Stimulated activated CD4-positive, alpha-beta T cell treated with anti-CD3 and anti-CD28 coated beads, Interleukin-15, amount 100 ng/mL, for 48 hours (primary cell): ENCODE measurements around the gene ZBTB8A.
"Not testable (repeated sequence)": the region's sequence is repeated elsewhere in the genome, so short reads cannot be mapped to it uniquely, and the experiment has no call there.

Experiments
- DNase-seq, 2 donors: peaks; one replicate each; pipeline ENCODE4 v3.0.0-alpha.2; 2020; ENCODE audit warnings: low read depth in 2 of 2

The ZBTB8A gene

DNA sequence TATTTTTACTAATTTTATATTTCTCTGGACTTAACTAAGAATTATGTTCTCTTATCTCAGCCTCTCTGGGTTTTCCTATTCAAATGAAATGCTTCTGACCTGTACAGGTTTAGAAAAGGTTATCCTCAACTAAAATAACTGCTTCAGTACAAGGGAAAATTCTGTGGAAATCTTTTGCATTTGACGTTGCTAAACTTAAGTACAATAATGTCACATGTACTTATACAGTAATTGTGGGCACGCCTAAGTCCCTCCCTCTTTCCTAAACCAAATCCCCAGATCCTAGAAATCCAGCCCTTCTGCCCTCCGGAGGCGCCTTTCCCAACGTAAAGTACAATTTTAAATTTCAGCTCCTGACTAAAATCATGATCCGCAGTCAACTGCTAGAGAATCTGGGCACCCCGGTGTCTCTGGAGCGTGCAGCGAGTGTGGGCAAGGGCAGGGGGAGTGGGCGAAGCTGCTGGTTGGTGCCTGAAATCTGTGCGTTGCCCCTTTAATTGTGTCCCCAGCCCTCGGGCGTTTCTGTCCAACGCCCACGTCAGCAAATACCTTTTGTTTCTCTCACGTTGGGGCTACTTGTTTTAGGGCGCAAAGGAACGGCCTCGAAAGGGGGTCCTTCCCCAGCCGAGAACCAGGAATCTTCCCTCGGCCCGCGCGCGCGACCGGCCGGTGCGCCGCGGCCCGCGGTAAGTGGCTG, at the start of gene ZBTB8A:
TSS of gene ZBTB8A (plus strand) at position 541 of the 697 bp plus-strand sequence. CDS start 53,505 bp downstream, outside the sequence.
- DNase-seq: peak in 1 of 2 donors; percentile 9

DNA sequence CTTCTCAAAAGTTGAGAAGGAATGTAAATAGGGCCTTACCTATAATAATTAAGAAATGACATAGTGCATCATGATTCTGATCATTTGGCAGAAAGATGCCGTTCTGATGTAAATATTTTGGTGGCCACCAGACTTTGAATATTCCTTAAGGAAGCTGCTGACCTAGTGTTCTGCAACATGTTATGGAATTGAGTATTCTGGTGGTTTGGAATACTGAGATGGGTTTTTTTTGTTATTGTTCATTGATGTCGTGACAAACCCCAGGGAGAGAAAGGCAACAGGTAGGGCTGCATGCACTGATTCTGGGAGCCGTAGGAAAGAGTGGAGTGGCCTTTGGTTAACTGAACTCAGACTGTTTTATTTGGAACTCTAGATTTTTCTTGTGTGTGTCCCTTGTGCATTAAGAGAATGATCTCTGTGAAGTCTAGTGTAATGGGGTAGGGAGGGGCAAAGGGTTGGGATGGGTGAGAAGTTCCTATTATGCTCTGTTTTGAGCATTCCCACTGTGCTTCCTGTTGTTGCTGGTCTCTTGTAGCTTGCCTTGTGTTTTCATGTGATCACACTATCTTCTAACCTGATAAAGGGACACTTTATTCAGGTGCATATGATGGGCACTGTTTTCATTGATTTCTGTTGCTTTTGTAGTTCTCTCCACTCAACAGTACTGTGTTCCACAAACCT, 49.3 kb upstream of the ZBTB8A start:
- DNase-seq: no peak

- no peak for DNase-seq
Measured at GRCh38 chr1:32491386-32491785, 47.8 kb upstream of the ZBTB8A start.

GRCh38 chr1:32494196-32494595, 45.0 kb upstream of the ZBTB8A start:
- DNase-seq: no peak

GRCh38 chr1:32494711-32495337, 44.4 kb upstream of the ZBTB8A start:
- DNase-seq: no peak

GRCh38 chr1:32496127-32496526, 43.1 kb upstream of the ZBTB8A start:
- DNase-seq: no peak

- DNase-seq: no peak
Measured at GRCh38 chr1:32498751-32499150, 40.5 kb upstream of the ZBTB8A start.

DNA sequence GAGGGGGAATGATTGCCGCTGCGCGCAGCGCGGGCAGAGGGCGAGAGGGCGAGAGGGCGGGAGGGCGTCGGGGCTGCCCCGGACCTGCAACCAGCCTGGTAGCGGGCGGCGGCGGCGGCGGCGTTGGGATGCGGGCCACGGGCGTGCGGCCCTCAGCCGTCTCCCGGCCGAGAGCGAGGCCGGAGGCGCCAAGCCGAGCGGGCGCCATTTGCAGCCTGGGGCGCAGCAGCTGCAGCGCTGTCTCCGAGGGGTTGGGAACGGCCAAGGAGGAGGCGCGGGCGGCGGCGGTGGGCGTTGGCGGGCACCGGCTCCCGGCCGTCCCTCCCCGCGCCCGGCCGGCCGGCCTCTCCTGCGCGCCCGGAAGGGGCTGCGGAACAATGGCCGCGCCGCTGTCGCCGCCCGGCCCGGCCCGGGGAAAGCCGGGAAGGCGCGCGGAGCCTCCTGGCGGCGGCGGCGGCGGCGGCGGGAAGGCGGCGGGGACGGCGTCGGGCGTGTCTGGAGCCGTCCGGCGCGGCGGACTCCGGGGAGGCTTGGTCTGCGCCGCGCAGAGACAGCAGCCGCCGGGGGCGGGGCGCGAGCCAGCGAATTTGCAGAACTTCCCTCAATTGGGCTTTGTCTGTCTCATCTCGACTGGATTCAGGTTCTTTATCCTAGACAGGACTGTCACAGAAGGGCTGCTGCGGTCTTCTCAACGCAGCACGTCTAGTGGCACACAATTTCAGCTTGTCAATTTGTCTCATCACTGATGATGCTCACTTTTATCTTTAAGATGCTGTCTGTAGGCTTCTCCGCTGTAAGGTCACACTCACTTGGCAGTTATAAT, 38.6 kb upstream of the ZBTB8A start:
- DNase-seq: peak in 1 of 2 donors; percentile 11

DNA sequence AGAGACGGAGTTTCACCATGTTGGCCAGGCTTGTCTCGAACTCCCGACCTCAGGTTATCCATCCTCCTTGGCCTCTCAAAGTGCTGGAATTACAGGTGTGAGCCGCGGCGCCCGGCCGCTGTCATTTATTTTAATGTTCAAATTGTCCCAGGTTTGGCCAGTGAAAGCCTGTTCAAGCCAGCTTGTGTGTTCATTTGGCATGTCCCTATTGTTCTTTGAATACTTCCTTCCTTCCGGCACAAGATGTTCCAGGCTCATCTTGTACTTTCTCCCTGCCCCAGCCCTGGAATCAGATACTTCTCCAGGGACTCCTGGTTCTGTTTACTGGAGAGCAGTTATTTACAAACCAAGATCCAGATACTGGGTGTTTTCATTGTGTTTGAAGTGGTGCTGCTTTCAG, 37.4 kb upstream of the ZBTB8A start:
- DNase-seq: no peak

- DNase-seq: no peak
Measured at GRCh38 chr1:32503153-32503552, 36.1 kb upstream of the ZBTB8A start.

DNA sequence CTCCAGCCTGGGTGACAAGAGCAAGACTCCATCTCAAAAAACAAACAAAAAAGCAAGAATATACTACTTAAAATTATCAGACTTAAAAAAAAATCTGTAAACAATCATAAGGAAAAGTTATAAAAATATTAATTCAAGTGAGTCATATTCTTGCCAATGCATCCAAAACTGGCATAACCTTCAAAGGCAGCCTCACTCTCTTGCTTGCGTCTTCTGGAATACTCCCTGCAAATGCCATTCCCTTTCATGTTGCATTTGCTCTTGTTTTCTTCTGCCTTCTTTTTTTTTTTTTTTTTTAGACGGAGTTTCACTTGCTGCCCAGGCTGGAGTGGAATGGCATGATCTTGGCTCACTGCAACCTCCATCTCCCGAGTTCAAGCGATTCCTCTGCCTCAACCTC, 32.2 kb upstream of the ZBTB8A start:
- no peak for DNase-seq

- DNase-seq: no peak
Measured at GRCh38 chr1:32508761-32509160, 30.5 kb upstream of the ZBTB8A start.

DNA sequence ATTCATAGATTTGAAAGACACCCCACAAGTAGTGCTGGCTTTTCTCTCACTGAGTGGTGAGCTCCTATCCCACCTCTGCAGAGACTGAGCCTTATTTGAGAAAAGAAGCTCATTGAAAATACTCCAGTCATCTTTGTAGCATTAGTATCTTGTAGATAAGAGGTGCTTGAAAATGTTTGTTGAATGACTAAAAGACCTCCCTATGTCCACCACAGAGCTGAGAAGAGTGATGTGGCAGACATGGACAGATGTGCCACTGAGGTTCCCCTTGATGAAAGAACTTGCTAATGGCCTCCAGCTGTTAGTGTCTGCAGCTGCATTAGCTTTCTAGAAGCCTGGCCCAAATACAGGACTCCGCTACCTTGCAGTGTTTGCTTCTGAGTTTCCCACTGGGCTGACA, 29.3 kb upstream of the ZBTB8A start:
- no peak for DNase-seq

DNA sequence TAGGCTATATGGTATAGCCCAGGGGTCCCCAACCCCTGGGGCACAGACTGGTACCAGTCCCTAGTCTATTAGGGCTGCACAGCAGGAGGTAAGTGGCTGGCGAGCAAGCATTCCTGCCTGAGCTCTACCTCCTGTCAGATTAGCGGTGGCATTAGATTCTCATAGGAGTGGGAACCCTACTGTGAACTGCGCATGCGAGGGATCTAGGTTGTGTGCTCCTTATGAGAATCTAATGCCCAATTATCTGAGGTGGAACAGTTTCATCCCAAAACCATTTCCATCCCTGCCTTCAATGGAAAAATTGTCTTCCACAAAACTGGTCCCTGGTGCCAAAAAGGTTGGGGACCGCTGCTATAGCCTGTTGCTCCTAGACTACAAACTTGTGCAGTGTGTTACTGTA, 22.8 kb upstream of the ZBTB8A start:
- no peak for DNase-seq

GRCh38 chr1:32518976-32519375, 20.3 kb upstream of the ZBTB8A start:
- DNase-seq: no peak

DNA sequence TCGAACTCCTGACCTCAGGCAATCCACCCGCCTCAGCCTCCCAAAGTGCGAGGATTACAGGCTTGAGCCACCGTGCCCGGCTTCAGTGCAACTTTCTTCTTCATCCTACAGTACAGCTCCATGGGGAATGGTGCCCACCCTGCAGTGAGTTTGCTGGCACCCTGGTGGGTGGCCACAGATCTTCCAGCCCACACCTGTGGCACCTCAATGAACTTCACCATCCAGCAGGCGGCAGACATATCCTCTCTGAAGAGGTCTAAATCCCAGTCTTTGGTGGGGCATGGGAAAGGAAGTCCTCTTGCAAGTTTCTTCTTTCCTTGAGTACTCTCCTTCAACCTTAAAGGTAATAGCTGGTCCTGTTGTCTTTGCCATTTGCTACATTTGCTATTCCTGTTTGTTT, 18.1 kb upstream of the ZBTB8A start:
- DNase-seq: no peak

GRCh38 chr1:32525053-32525452, 14.2 kb upstream of the ZBTB8A start:
- no peak for DNase-seq

GRCh38 chr1:32525661-32526444, 13.4 kb upstream of the ZBTB8A start:
- no peak for DNase-seq

DNA sequence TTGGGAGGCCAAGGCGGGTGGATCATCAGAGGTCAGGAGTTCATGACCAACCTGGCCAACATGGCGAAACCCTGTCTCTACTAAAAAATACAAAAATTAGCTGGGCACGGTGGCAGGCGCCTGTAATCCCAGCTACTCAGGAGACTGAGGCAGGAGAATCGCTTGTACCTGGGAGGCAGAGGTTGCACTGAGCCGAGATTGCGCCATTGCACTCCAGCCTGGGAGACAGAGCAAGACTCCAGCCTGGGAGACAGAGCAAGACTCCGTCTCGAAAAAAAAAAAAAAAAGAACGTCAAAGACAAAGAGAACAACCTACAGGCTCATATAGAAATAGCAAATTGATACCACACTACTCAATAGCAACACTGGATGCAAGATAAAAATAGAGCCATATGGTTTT, 10.7 kb upstream of the ZBTB8A start:
- not testable (repeated sequence) for DNase-seq

- no peak for DNase-seq
Measured at GRCh38 chr1:32533792-32534327, 5.4 kb upstream of the ZBTB8A start.

DNA sequence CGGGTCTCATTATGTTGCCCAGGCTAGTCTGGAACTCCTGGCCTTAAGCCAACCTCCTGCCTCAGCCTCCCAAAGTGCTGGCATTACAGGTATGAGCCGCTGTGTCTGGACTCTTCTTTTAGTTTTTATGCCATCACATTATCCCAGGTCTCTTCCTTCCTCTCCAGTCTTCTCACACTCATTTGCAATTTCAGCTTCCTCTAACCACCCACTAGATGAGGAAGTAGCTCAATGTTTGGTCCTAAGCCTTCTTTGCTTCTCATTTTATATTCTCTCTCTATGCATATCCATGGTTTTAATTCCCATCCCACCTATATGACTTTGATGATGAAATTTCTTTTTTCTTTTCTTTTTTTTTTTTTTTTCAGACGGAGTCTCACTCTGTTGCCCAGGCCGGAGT, 3.1 kb upstream of the ZBTB8A start:
- no peak for DNase-seq
